ENCODE measurements around the gene ADRA2C.

ADRA2C gene

GRCh38 chr4:3797831-3798790, 31.9 kb downstream of the ADRA2C start:
- no peak for DNase-seq (ENCODE audit: low read depth)
- H3K4me3 ChIP-seq (ENCODE audit: control insufficient read depth, low read depth, low read length) = no peak overlapping the region
- no peak for TF ChIP-seq CTCF (IDR thresholded peaks at IDR 0.05; ENCODE audit: control insufficient read depth, insufficient read depth, low read depth, low read length, missing control alignments)

GRCh38 chr4:3799496-3799895, 33.3 kb downstream of the ADRA2C start:
- DNase-seq (ENCODE audit: low read depth) = no peak
- H3K4me3 ChIP-seq (ENCODE audit: control insufficient read depth, low read depth, low read length) = no peak overlapping the region
- TF ChIP-seq CTCF (IDR thresholded peaks at IDR 0.05; ENCODE audit: control insufficient read depth, insufficient read depth, low read depth, low read length, missing control alignments) = no peak

- H3K4me3 ChIP-seq (ENCODE audit: control insufficient read depth, low read depth, low read length) = no peak overlapping the region
- DNase-seq (ENCODE audit: low read depth) = no peak
- no peak for TF ChIP-seq CTCF (IDR thresholded peaks at IDR 0.05; ENCODE audit: control insufficient read depth, insufficient read depth, low read depth, low read length, missing control alignments)
These were observed 34.2 kb downstream of the ADRA2C start for GRCh38 chr4:3800351-3800750.

- DNase-seq (ENCODE audit: low read depth) = no peak
- no peak for TF ChIP-seq CTCF (IDR thresholded peaks at IDR 0.05; ENCODE audit: control insufficient read depth, insufficient read depth, low read depth, low read length, missing control alignments)
- H3K4me3 ChIP-seq (ENCODE audit: control insufficient read depth, low read depth, low read length) = no peak overlapping the region
These were observed 35.3 kb downstream of the ADRA2C start for GRCh38 chr4:3801521-3801920.

- no peak overlapping the region for H3K4me3 ChIP-seq (ENCODE audit: control insufficient read depth, low read depth, low read length)
- TF ChIP-seq CTCF (IDR thresholded peaks at IDR 0.05; ENCODE audit: control insufficient read depth, insufficient read depth, low read depth, low read length, missing control alignments) = no peak
- DNase-seq (ENCODE audit: low read depth) = no peak
These were observed 35.9 kb downstream of the ADRA2C start for GRCh38 chr4:3801931-3802550.

GRCh38 chr4:3802571-3803474, 36.6 kb downstream of the ADRA2C start:
- no peak for DNase-seq (ENCODE audit: low read depth)
- no peak overlapping the region for H3K4me3 ChIP-seq (ENCODE audit: control insufficient read depth, low read depth, low read length)
- TF ChIP-seq CTCF (IDR thresholded peaks at IDR 0.05; ENCODE audit: control insufficient read depth, insufficient read depth, low read depth, low read length, missing control alignments) = no peak
